ENCODE results near the gene HEXD.

The HEXD gene

DNA sequence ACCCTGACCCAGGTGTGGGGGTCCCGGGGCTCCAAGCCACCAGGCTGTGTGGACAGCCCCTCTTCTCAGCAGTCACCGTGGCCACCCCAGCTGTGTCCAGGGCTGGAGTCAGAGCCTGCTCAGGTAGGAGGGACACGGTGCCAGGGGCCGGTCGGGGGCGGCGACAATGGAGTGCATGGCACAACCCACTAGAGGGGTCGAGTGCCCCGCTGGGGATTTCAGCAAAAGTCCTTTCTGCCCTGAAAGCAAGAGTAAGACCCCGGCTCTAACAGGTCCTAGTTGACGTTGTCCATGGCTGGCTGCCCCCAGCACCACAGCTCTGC is 35.3 kb upstream of the HEXD start:
- no peak for DNase-seq

DNA sequence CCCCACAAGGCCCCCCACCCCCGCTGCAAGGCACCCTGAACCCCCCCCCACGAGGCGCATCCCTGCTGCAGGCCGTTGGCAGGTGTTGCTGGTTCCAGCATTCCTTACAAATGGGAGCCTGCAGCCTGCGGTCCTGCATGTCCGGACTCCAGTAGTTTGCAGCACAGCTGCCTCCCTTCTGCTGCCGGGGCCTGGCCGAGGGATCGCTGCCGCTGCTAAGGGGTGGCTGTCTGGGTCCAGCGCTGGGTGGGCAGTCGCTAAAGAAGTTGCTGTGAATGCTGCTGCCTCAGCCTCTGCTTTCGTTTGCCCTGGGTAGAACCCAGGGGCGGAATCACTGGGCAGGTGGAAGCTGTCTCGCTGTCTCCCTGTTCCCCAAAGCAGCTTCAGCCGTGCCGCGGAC is 34.7 kb upstream of the HEXD start:
- DNase-seq: no peak

DNA sequence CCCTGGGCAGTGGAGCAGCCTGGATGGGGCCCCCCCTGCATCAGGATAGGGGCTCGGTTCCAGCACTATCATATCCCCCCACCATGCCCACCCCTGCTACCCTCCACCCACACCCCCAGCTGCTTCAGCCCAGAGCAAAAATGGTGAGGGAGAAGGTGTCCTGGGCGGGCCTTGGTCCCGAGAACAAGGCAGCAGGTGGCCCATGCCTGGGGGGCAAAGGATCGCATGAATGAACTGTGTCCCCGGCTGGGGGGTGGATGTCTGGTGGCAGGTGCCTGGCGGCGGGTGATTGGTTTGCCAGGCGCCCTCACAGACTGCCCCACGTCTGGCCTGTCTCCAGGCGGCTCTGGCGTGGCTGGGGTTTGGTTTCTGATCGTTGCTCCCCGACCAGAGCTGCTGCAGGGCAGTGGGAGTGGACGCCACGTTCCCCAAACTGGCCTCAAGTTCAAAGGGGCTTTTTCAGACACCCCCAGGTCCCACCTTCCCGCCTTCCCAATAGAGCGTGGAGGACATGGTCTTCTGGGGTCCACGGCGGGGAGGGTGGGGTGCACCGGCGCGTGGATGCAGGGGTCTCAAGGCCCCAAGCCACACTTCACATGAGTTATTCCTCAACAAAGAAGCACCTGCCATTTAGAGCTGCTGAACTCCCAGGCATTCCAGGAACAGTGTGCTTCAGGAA is 34.0 kb upstream of the HEXD start:
- no peak for DNase-seq

DNA sequence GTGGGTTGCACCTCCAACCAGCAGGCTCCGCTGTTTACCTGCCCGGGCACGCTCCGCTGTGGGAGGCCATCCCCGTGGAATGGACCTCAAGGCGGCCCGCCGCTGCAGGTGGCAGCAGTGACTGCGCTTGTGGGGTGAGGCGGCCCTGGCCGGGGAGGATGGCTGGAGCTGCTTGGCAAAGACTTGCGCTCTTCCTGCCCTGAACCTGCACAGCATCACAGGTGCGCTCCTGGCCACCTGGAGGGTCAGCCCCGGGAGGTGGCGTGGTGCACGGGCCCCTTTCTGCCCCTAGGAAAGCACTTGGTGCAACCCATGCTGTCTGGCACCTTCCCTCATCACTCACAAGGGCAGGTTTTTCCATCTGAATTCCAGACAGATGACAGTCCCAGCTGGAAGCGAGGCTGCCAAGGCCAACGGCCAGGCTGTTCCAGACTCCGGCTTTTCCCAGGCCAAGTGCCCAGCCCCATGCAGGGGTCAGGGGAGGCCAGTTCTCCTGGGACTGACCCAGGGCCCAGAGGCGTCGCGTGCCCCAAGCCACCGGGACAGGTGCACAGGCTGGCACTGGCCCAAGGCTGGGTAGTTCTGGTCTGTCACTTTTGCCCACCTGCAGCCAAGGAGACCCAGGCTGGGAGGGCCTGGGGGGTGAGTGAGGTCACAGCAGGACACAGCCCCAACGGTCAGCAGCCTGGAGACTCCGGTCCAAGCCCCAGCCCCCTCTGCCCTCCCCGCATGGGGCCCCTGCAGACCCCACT is 33.2 kb upstream of the HEXD start:
- peak; percentile 51 for DNase-seq

DNA sequence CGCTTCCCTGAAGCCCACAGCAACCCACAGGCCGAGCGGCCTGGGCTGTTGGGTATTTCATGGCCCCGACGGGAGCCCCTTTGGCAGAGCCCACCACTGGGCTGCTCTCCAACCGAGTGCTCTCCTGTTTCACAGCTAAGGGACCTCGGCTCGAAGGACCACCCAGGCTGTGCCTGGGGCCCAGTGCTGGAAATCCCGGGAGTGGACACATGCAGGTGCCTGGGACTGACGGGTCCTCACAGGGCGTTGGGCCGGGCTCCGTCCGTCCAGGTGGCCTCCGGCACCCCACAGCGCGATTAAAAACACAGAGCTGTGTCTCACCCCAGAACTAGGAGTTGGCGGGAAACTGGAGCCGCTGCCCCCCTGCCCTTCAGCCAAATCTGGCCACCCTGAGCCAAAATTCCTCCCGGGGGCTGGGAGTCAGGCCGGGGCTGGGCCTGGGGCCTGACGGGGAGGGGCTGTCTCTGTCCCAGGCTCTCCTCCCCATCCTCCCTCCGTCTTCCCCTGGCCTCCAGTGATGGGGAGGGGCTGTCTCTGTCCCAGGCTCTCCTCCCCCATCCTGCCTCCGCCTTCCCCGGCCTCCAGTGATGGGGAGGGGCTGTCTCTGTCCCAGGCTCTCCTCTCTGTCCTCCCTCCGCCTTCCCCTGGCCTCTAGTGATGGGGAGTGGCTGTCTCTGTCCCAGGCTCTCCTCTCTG is 32.4 kb upstream of the HEXD start:
- DNase-seq: no peak

DNA sequence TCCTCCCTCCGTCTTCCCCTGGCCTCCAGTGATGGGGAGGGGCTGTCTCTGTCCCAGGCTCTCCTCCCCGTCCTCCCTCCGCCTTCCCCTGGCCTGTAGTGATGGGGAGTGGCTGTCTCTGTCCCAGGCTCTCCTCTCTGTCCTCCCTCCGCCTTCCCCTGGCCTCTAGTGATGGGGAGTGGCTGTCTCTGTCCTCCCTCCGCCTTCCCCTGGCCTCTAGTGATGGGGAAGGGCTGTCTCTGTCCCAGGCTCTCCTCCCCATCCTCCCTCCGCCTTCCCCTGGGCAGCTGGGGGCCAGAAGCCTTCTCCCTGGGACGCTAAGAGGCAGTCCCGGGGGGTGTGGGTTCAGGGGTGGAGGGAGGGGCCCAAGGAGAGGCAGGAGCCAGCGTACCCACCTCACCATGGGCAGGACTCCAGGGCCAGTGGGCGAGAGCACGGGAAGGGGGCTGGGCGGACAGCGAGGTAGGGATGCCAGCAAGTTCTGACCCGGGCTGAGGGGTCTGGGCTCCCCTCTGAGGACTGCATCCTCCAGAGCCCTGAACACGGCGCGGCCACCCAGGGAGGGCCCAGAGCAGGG is 31.8 kb upstream of the HEXD start:
- no peak for DNase-seq

DNA sequence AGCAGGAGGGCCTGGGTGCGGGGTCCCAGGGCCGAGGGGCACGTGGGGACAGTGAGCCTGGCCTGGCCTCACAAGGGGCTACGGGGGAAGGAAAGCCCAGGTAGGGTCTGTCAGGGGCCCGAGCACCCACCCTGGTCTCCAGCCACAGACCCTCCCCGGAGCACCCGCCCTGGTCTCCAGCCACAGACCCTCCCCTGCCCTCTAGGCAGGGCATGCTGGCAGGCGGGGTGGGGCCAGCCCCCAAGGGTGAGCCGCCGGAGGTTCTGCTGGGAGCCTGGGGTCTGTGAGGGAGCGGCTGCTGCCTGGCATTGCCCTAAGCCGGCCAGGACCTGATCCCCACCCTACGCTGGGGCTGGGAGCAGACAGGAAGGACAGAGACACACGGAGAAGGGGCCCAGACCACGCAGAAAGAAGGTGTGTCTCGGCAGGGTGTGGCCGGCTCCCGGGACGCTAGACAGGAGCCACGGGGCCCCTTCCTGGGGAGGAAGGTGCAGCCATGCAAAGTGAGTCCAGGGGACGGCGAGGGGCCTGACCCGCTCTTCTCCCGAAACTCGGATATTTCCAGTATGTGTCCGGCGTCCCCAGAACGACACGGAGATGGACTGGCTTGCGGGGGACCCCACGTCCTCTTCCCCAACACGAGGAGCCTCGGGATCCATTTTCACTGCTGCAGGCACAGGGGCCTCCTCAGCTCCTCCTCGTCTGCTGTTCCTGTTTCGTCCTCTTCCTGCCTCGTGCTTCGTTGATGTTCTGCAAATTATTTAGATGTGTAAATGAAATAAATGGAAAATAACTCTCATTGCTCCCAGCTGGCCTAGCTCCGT is 31.1 kb upstream of the HEXD start:
- no peak for DNase-seq

DNA sequence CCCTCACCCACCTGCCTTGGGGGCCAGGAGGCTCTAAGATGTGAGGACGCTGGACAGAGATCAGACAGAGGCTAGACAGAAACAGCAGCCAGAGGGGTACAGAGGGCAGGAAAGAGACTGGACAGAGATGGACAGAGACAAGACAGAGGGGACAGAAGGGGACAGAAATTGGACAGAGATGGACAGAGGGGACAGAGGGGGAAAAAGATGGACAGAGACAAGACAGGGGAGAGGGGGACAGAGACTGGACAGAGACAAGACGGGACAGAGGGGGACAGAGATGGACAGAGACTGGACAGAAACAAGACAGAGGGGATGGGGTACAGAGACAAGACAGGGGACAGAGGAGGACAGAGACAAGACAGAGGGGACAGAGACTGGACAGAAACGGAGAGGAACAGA is 30.4 kb upstream of the HEXD start:
- no peak for DNase-seq

DNA sequence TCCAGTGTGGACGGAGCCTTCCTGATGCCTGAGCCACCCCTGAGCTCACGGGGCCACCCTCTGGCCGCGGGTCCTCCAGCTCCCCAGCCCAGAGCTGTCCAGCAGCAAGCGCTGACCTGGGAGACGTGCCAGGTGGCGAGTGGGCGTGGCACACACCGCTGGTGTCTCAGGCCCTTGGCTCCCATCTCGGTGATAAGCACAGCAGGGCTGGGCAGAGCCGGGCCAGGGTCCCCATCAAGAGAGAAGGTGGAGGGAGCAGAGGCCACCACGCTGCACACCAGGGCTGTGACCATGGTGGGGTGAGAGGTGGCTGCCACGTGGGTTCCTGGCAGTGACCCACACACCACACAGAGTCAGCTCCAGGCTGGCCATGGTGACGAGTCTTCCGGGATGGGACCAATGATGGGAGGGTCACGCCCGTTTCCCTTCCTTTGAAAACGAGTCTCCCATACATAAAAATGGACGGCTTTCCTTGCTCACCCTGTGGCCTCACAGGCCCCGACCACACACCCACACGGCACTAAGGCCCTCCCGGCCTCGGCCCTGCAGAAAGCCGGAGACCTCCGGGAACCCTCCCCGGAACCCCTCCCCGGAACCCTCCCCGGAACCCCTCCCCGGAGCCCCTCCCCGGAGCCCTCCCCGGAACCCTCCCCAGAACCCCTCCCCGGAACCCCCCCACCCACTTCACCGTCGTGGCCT is 29.8 kb upstream of the HEXD start:
- DNase-seq: peak; percentile 31

DNA sequence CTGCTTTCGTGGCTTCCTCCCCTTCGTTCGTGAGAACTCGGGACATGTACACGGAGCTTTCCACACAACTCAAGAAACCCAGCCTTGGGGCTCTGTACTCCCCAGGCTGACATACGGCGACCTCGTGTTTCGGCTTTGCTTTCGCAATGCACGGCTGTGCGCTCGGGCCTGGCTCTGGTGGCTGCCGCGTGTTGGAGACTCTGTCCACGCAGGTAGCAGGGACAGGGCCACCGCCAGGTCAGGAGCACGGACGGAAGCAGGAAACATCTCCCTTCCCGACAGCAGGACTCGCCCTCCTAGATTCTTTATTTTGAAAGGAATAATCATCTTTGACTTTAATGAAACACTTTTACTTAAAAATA is 29.2 kb upstream of the HEXD start:
- no peak for DNase-seq

DNA sequence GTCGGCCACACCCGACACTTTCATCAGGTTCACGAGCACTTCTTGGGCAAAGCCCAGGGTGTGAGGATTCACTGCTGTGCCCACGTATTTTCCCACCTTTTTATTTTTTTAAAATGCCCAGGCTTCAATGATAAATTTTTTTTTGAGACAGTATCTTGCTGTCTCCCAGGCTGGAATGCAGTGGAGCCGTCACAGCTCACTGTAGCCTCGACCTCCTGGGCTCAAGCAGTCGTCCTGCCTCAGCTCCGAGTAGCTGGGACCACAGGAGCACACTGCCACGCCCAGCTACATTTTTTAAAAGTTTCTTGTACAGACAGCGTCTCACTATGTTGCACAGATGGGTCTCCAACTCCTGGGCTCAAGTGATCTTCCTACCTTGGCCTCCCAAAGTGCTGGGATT is 28.8 kb upstream of the HEXD start:
- no peak for DNase-seq

DNA sequence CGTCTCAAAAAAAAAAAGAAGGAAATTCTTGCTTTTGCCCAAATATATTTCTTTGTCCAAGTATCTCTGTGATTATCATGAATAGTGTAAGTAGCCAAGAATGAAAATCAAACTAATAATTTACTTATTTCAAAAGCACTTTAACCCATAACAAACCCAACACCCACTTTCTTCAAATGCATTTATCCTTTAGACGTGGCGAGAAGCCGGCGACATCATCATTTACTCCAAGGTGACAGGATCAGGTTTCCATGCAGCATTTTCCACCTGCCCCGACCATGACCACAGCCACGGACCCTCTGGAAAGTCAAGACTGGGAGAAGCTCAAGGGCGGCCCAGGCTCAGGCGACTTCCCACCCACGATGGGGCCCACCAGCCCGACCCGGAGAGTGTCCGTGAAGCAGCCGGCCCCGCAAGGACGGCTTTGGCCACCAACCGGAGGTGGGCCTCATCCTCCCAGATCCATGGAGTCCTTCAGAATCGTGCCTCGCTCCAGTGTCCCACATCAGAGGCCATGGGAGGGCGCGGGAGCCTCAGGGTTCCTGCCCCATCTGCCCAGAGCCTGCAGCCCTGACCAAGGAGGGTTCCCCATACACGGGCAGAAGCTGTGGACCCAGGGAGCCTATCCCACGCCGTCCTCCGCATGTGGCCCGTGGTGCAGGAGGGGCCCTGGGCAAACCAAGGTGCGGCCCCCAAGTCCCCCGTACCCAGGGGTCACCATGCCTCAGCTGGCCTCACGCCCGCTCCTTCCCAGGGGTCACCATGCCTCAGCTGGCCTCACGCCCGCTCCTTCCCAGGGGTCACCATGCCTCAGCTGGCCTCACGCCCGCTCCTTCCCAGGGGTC is 27.9 kb upstream of the HEXD start:
- DNase-seq: no peak

DNA sequence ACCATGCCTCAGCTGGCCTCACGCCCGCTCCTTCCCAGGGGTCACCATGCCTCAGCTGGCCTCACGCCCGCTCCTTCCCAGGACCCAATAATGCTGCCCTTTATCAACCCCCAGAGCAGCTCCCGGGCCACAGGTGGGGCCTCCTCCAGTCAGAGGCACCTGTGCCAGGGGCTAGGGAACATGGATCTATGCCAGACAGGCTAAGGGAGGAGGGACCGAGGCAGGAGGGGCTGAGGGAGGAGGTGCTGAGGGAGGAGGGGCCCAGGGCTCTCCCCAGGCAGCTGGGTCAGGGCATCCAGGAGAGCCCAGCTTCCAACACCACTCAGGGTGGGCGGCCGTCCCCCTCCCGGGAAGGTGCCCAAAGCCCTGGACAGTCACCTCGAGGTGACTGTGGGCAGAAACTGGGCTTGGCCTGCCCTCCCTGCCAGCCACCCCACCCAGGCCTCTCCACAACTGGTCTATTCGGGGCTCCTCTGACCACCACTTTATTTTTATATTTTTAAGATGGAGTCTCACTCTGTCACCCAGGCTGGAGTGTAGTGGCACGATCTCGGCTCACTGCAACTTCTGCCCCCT is 27.2 kb upstream of the HEXD start:
- DNase-seq: no peak

DNA sequence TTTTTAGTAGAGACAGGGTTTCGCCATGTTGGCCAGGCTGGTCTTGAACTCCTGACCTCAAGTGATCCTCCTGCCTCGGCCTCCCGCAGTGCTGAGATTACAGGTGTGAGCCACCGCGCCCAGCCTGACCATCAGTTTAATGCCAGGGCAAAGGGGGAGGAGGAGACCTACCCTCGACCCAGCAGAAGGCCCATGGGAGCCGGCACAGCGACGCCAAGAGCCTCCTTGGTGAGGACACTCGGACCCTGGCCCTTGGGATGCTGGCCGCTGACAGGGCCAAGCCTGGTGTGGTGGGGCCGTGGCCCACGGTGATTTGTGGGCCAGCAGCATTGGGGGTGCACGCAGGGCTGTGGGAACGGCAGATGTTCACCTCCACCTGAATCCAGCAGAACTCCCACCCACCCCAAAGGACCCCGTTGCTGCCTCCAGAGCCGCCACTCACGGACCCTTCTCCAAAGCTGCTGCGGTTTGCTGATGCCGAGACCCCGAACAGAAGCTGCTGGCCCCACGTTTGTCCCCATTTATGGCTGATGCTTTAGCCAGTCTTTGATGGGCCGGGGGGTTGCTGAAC is 26.6 kb upstream of the HEXD start:
- DNase-seq: no peak

DNA sequence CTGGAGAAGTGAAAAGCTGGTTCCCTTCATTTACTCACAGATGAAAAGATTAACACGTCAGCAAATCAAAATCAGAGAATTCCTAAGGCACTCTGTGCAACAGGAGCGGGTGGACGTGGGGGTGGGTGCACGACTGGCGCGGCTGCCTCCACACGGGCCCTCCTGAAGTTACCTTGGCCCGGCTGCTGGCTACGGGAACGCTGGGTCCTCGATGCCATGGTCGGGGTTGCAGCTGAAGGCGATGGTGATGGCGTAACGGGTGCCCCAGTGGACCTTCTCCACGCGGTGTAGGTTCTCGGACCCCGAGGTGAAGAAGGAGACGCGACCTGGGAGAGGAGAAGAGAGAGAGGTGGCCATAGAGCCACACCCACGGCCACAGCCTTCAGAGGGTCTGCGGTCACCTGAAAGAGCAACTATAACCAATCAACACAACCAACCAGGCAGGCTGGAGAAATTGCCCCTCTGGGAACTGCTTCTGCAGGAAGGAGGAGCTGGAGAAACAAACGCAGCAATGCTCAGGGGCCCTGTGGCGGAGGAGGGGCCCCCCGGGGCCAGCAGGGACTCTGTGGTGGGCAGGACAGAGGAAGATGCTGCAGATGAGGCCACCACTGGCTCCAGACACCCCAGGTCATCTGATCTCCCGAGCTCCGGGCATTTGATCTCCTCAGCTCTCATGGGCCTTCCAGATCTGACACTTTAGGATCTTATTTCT is 25.8 kb upstream of the HEXD start:
- no peak for DNase-seq

DNA sequence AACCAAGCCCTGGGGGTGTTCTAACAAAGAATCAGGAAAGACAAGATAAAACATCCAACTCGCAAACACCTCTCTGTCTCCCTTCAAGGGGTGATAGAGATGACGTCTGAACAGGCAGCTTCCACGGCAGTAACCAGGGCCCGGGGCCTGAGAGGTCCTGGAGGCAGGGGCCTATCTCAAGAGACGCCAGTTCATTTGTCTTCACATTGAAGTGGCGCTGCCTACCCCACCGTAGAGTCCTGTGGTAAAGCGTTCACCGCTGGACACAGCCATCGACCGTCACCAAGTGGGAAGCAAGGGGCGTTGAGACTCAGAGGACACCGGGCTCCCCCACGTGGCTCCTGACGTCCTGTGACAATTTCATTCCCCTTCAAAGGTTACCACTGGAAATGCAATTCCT is 25.2 kb upstream of the HEXD start:
- DNase-seq: no peak

DNA sequence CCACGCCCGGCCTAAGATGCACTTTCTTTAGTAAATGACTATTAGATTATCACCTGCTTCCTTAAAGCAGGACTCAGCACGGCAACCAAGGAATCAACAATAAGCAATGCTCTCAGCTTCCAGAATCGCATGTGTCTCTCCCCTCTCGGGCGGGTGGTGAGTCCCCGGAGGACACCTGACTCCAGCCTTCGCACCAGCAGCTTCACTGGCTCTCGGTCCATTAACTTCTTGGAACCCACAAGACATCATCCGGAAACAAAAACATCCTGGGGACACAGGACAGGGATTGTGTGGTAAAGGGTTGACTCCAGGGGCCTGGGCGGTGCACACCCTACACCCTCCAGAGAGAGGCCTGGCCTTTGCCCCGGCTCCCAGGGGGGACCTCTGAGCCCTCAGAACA is 23.9 kb upstream of the HEXD start:
- no peak for DNase-seq

DNA sequence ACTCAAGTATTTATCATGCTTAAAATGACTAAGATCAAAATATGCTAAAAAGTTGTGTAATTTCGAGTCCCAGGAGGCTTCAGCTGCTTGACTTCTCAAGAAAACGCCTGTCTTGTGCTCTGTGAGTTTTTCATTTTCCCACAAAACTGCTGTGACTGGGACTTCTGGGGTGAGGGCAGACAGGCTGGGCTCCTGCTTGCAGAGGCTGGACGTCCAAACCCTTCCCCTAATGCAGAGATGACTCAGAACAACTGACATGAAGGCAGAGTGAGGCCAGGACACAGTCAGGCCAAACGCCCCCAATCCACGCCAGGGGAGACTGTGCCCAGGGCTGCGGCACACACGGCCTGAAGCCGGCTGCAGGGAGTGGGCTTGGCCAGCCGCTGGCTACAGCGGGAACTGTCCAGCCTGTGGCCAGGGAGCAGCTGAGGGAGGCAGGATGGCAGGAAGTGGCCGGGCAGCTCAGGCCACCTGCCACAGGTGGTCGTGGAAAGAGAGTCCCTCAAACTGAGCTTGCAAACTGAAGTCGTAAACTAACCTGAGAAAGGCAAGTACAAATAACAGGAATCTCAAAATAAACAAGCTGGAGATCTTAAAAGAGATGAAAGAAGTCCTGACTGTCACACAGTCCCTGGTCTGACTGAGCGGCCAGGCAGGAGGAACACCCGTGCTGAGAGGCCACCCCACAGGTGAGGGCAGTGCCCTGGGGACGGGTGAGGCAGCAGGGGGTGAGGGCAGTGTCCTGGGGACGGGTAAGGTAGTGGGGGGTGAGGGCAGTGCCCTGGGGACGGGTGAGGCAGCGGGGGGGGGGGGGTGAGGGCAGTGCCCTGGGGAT is 21.3 kb upstream of the HEXD start:
- no peak for DNase-seq

All from NCI-H226 (cell line).